Activated T-helper 2 cell treated with anti-CD3 and anti-CD28 coated beads, Interferon-gamma antibody, Interleukin-2, Interleukin-4, amounts not matched to agents 10 μg/mL and 5 μg/mL and 100 μg/mL, durations not matched to agents 14 hours and 24 hours and 36 hours (primary cell): ENCODE measurements around the gene SNED1. TPM values are rescaled to one million over a fixed set of nuclear protein-coding genes. Genes with fewer than 3 reads are reported as not detected.

Experiments used
- DNase-seq: peaks from one replicate; pipeline ENCODE4 v3.0.0; 2021; ENCODE audit warnings: low spot score
- H3K27ac Mint-ChIP-seq: one replicate; pipeline ENCODE4 v1.8.0; 2021; ENCODE audit warnings: mixed read lengths
- H3K27me3 Mint-ChIP-seq: one replicate; pipeline ENCODE4 v1.8.0; 2021; ENCODE audit warnings: low read depth, mixed read lengths
- H3K36me3 Mint-ChIP-seq: one replicate; pipeline ENCODE4 v1.8.0; 2021; ENCODE audit warnings: low read depth, mixed read lengths
- H3K4me1 Mint-ChIP-seq: one replicate; pipeline ENCODE4 v1.8.0; 2021; ENCODE audit warnings: low read depth, mixed read lengths
- H3K4me3 Mint-ChIP-seq: one replicate; pipeline ENCODE4 v1.8.0; 2021; ENCODE audit warnings: low read depth, mild to moderate bottlenecking, moderate library complexity, mixed read lengths
- H3K9me3 Mint-ChIP-seq: one replicate; pipeline ENCODE4 v1.8.0; 2021; ENCODE audit warnings: mixed read lengths
- intact Hi-C: fragments of 100-400 bp; cut with micrococcal nuclease; formaldehyde crosslinking; loops from one replicate; pipeline ENCODE4 v1.15.1; 2023
- total RNA-seq: library from RNA; stranded (reverse); gene quantifications from 2 replicates; pipeline ENCODE4 v1.2.3, GENCODE V29; 2022

The SNED1 gene
- total RNA-seq, 1 donor from 2014 or later: 1.5 TPM

DNA sequence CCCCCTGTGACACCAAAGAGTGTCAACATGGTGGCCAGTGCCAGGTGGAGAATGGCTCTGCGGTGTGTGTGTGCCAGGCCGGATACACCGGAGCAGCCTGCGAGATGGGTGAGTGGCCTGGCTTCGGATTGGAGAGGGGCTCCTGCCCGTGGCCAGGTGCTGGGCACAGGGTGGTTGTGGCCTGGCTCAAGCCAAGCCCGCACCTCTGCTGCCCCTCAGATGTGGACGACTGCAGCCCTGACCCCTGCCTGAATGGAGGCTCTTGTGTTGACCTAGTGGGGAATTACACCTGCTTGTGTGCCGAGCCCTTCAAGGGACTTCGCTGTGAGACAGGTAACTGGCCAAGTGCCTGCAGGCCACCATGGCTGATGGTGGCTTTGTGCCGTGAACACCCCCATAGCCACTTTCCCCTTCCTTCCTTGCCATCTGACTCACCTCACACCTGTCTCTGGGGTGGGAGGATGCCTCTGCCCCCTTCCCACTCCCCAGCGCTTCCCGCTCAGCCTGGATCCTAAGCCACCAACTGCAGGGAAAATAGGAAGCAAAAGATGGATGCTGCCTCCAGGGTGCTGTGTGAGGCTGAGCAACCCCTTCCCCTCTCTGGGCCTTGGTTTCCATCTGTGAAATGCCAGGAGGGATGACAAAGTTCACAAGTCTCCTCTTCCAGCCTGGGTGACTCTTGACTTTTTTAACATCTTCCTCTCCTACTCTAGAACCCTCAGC lies 41.8 kb downstream of the SNED1 start:
- H3K27me3 Mint-ChIP-seq: peaks cover 8% of the 10 kb centered on the region
- H3K4me3 Mint-ChIP-seq: no peak overlapping the region
- no peak overlapping the region for H3K27ac Mint-ChIP-seq
- H3K36me3 Mint-ChIP-seq: no peaks in the 10 kb centered on the region
- intact Hi-C loops: no loop called here
- DNase-seq: no peak
- peaks cover 20% of the 10 kb centered on the region for H3K4me1 Mint-ChIP-seq
- H3K9me3 Mint-ChIP-seq: no peaks in the 10 kb centered on the region

- intact Hi-C loops: no loop called here
- no peak for DNase-seq
- Mint-ChIP-seq H3K27me3 (peaks cover 8% of the 10 kb centered on the region), H3K36me3 (no peaks in the 10 kb centered on the region), H3K4me1 (peaks cover 20% of the 10 kb centered on the region), H3K27ac (no peak overlapping the region), H3K9me3 (no peaks in the 10 kb centered on the region), H3K4me3 (no peak overlapping the region)
Measured at GRCh38 chr2:241041589-241042158, 43.3 kb downstream of the SNED1 start.

GRCh38 chr2:241043581-241043980 lies 45.2 kb downstream of the SNED1 start:
- intact Hi-C loops: no loop called here
- H3K27me3 Mint-ChIP-seq: peaks cover 8% of the 10 kb centered on the region
- no peak for DNase-seq
- no peak overlapping the region for H3K4me3 Mint-ChIP-seq
- no peaks in the 10 kb centered on the region for H3K36me3 Mint-ChIP-seq
- H3K4me1 Mint-ChIP-seq: peaks cover 10% of the 10 kb centered on the region
- no peak overlapping the region for H3K27ac Mint-ChIP-seq
- H3K9me3 Mint-ChIP-seq: no peaks in the 10 kb centered on the region

- Mint-ChIP-seq H3K9me3 (no peaks in the 10 kb centered on the region), H3K27ac (no peak overlapping the region), H3K27me3 (peaks cover 6% of the 10 kb centered on the region), H3K4me3 (no peak overlapping the region), H3K4me1 (no peaks in the 10 kb centered on the region), H3K36me3 (no peaks in the 10 kb centered on the region)
- intact Hi-C loops: no loop called here
- no peak for DNase-seq
Measured at GRCh38 chr2:241047253-241048010, 49.0 kb downstream of the SNED1 start.

GRCh38 chr2:241048149-241048948 lies 49.9 kb downstream of the SNED1 start:
- no peaks in the 10 kb centered on the region for H3K4me1 Mint-ChIP-seq
- peaks cover 2% of the 10 kb centered on the region for H3K27me3 Mint-ChIP-seq
- H3K27ac Mint-ChIP-seq: no peak overlapping the region
- no peaks in the 10 kb centered on the region for H3K36me3 Mint-ChIP-seq
- H3K9me3 Mint-ChIP-seq: no peaks in the 10 kb centered on the region
- no peak for DNase-seq
- no peak overlapping the region for H3K4me3 Mint-ChIP-seq
- intact Hi-C loops: no loop called here

DNA sequence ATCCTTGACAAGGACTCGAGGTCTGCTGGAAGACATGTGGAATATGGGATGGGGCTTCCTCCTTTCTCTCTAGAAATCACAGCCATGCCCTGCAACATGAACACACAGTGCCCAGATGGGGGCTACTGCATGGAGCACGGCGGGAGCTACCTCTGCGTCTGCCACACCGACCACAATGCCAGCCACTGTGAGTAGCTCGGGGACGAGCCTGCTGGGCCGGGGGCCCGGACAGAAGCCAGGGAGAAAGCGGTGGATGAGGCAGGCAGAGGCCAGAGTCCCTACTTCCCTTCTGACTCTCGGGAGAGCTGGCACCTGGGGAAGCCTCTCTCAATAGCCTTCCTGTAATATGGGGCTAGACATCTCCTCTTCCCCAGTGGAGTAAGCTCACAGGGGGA lies 50.5 kb downstream of the SNED1 start:
- intact Hi-C loops: no loop called here
- no peaks in the 10 kb centered on the region for H3K9me3 Mint-ChIP-seq
- H3K4me1 Mint-ChIP-seq: no peaks in the 10 kb centered on the region
- H3K36me3 Mint-ChIP-seq: no peaks in the 10 kb centered on the region
- no peak overlapping the region for H3K27ac Mint-ChIP-seq
- H3K27me3 Mint-ChIP-seq: peaks cover 2% of the 10 kb centered on the region
- H3K4me3 Mint-ChIP-seq: no peak overlapping the region
- DNase-seq: no peak

- no peaks in the 10 kb centered on the region for H3K9me3 Mint-ChIP-seq
- DNase-seq: no peak
- H3K27me3 Mint-ChIP-seq: peaks cover 1% of the 10 kb centered on the region
- intact Hi-C loops: no loop called here
- no peak overlapping the region for H3K27ac Mint-ChIP-seq
- H3K4me1 Mint-ChIP-seq: no peaks in the 10 kb centered on the region
- H3K4me3 Mint-ChIP-seq: no peak overlapping the region
- H3K36me3 Mint-ChIP-seq: no peaks in the 10 kb centered on the region
Measured at GRCh38 chr2:241049739-241050623, 51.6 kb downstream of the SNED1 start.

DNA sequence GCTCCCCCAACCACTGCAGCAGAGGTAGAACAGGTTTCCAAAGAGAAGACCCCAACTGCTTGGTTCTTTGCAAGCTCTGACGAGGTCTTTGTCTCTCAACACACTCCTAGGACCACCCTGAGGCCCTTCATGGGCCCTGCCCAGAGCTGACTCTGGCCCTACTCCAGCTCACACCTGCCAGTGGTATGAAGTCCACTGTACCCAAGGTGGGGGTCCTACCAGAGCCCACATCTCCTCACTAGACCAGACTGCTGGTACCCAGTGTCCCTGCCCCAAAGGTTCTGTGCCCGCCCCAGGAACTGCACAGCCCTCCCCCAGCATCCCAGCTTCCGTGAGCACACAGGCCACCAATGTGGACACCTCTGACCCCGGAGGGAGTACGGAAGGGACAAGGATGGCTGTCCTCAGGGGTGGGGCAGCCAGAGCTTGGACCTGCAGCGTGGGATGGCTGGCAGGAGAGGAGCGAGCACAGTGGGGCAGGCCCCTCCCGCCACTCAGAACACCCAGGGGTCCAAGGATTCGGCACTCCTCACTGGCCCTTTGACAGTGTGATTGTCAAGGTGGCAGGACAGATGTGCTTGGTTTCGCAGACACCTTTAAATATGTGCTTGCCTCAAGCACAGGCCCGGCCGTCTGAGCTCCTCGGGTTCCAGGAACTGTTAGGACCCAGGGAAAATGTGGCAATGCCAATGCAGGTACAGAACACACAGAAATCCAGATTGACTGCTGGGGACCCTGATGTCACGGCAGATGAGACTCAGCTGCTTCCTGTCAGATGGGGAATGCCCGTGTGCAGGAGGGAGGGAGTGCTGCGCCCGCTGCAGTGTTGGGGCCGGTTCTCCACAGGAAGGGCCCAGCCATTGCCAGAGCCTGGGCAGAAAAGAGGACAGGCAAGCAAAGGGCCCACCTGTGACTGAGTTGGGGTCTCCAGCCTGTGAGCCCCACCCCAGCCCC lies 52.5 kb downstream of the SNED1 start:
- no peak for DNase-seq
- no peaks in the 10 kb centered on the region for H3K27me3 Mint-ChIP-seq
- intact Hi-C loops: no loop called here
- H3K9me3 Mint-ChIP-seq: no peaks in the 10 kb centered on the region
- H3K27ac Mint-ChIP-seq: no peak overlapping the region
- no peak overlapping the region for H3K4me3 Mint-ChIP-seq
- H3K4me1 Mint-ChIP-seq: no peaks in the 10 kb centered on the region
- H3K36me3 Mint-ChIP-seq: no peaks in the 10 kb centered on the region

- Mint-ChIP-seq H3K27me3 (no peaks in the 10 kb centered on the region), H3K4me3 (no peak overlapping the region), H3K36me3 (no peaks in the 10 kb centered on the region), H3K27ac (no peak overlapping the region), H3K9me3 (no peaks in the 10 kb centered on the region), H3K4me1 (no peaks in the 10 kb centered on the region)
- intact Hi-C loops: no loop called here
- DNase-seq: no peak
Measured at GRCh38 chr2:241051578-241052487, 53.4 kb downstream of the SNED1 start.

- Mint-ChIP-seq H3K27ac (no peak overlapping the region), H3K9me3 (no peaks in the 10 kb centered on the region), H3K36me3 (no peaks in the 10 kb centered on the region), H3K4me3 (no peak overlapping the region), H3K4me1 (no peaks in the 10 kb centered on the region), H3K27me3 (no peaks in the 10 kb centered on the region)
- intact Hi-C loops: no loop called here
- no peak for DNase-seq
Measured at GRCh38 chr2:241052677-241053360, 54.4 kb downstream of the SNED1 start.
